Measurements from ENCODE around the gene SVOPL.

The SVOPL gene

DNA sequence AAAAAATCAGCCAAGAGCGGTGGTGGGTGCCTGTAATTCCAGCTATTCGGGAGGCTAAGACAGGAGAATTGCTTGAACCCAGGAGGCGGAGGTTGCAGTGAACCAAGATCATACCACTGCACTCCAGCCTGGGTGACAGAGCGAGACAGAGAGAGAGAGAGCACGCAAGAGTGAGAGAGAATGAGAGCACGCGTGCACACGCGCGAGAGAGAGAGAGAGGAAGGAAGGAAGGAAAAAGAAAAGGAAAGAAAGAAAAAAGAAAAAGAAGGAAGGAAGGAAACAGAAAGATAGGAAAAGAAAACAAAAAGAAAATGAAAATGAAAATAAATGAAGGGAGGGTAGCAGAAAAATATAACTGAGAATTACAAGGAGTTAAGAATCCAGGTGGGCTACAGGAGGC, 82.7 kb downstream of the SVOPL start:
- FAIRE-seq (no peak), DNase-seq (ENCODE audit: extremely low spot score, insufficient read length, low read depth) (no peak)

DNA sequence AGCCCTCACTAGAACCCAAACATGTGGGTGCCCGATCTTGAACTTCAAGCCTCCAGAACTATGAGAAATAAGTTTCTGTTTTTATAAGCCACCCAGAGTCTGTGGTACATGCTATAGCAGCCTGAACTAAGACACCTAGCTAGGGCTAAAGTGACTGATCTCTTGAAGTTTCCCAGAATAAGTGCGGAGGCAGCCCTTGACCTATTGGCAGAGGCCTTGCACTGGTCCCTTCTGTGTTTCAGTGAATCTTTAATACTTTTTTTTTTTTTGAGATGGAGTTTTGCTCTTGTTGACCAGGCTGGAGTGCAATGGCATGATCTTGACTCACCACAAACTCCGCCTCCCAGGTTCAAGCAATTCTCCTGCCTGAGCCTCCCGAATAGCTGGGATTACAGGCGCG, 85.1 kb downstream of the SVOPL start:
- FAIRE-seq (no peak), DNase-seq (ENCODE audit: extremely low spot score, insufficient read length, low read depth) (no peak)

DNA sequence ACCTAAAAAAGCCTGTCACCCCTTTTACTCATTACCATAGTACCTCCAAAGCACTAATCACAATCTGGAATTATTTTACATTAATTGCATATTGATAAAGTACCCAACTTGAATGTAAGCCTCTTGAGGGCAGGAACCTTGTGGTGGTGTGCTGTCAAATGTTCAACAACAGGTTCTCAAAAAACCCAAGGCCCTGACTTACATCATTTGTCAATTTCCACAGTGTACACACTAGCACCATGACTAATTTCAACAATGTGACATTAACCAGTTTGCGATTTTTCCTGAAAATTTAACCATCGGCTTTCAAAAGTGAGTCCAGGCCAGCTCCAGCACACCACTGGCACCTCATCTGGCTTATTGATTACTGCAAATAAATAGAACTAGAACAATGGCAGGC, 87.5 kb downstream of the SVOPL start:
- no peak for DNase-seq (ENCODE audit: extremely low spot score, insufficient read length, low read depth)
- no peak for FAIRE-seq

DNA sequence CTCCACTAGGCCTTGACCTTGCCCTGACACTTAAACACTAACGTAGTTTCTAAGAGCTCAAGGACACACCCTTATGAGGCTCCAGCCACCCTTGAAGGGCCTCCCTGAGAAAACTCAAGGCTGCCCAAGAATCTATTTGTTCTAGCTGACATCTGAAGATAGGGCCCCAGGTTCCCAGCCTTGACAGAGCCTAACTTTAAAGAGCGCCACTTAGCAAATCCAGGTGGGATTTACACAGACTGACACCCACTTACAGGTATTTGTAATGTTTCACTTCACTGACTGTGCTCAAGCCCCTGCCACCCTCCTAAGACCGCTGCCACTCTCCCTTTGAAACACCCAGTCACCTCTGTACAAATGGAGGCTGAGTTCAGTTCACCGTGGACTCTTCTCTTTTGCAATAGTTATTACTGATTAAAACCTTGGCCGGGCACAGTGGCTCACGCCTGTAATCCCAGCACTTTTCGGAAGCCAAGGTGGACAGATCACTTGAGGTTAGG, 90.4 kb downstream of the SVOPL start:
- DNase-seq (ENCODE audit: extremely low spot score, insufficient read length, low read depth): no peak
- no peak for FAIRE-seq

DNA sequence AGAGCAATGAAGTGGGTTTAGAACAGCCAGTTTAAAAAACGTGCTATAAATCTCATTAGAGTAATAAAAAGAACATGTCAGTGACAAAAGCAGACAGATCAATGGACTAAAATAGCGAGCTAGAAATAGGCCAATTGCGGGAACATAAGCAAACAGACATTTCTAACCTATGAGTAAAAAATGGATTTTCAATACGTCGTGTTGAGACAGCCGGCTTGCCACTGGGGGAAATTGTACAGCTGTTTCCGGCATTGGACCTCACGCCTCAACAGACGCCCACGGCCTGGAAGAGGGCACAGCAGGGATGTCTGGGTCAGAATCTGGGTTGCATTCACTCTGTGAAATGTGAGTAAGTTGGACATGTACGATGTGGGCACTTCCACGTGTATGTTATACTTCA, 92.9 kb downstream of the SVOPL start:
- FAIRE-seq: peak; percentile 66
- peak; percentile 9 for DNase-seq (ENCODE audit: extremely low spot score, insufficient read length, low read depth)

DNA sequence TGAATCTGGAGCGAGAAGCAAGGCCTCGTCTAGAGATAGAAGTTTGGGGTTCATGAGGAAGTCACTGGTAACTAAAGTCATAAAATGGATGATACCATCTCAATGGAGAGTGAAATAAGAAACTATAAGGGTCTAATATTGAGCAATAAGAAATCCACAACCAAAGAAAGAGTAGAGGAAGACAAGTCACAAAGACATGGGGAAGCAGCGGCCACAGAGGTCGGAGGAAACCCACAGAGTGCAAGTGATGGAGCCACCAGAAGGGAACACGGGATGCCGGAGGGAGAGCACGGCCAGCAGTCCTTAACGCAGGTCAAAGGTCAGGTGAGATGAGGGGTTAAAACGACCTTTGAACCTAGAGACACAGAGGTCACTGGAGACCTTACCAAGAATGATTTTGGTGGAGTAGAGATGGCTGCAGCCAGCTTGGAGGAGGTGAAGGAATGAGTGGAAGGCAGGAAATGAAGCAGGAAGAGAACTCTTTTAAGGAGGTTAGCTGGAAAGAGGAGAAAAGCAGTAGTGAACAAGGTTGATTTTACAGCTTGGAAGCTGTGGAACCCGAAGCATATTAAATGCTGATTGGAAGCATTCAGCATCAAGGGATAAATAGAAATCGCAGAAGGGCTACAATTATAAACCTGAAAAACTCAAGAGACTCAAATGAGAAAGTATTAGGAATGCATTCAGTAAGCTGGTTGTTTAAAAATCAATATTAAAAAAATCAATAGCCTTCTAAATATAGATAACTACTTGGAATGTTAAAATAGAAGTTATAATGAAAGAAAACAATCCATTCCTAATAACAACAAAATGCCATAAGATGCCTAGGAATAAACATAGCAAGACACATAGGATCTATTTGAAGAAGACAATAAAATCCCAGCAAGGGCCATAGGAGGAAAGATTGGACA, 93.7 kb downstream of the SVOPL start:
- DNase-seq (ENCODE audit: extremely low spot score, insufficient read length, low read depth) (no peak), FAIRE-seq (no peak)

DNA sequence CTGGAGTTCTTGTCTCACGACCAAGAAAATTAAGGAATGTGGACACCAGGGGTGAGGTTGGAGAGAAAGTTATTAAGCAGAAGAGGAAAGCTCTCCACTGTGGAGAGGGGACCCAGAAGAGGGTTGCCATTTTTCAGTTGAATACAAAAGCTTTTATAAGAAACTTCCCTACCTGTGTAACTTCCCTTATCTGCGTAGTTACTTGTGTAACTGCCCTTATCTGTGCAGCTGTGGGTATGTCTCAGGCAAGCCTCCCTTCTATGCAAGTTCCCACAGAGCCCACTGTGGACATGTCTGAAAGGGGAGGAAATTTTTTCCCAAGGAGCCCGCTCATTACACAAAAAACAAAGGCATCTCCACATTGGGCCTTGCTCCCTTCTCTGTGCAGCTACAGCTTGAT, 94.9 kb downstream of the SVOPL start:
- no peak for FAIRE-seq
- no peak for DNase-seq (ENCODE audit: extremely low spot score, insufficient read length, low read depth)

DNA sequence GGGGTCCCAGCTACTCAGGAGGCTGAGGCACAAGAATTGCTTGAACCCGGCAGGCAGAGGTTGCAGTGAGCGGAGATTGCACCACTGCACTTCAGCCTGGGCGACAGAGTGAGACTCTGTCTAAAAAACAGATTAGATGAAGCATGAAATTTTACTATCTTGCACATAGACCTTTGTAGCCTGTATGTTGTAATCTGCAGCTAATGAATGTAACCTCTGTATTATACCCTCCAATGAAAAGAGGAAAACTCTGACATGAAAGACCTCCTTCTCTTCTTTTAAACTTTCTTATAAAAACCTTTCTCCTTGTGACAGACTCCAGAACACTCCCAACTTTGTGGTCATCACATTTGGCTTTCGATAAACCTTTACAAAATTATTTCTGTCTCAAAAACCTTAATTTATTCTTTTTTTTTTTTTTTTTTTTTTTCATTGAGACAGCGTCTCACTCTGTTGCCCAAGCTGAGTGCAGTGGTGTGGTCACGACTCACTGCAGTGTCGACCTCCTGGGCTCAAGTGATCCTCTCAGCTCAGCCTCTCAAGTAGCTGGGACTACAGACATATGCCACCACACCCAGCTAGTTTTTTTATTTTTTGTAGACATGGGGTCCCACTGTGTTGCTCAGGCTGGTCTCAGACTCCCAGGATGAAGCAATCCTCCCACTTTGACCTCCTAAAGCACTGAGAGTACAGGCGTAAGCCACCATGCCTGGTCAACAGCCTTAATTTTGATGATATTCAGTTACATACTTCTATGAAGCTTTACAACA, 97.4 kb downstream of the SVOPL start:
- no peak for FAIRE-seq
- DNase-seq (ENCODE audit: extremely low spot score, insufficient read length, low read depth): no peak

DNA sequence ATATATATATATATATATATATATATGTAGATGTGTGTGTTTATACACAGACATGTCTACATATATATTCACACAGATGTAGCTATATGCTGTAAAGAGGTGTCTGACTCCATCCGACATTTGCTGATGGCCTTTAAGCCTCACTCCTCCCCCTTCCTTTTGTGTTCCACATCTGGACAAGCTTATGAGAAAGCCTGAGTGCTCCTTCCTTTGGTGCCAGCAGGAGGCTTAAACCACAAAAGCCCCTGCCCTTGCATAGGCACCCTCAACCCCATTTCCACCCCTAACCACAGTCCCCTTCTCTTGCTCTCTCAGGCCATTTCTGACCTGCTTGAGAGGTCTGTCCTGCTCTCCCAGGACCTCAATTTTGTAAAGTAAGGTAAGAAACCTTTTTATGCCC, 98.7 kb downstream of the SVOPL start:
- FAIRE-seq (no peak), DNase-seq (ENCODE audit: extremely low spot score, insufficient read length, low read depth) (no peak)

DNA sequence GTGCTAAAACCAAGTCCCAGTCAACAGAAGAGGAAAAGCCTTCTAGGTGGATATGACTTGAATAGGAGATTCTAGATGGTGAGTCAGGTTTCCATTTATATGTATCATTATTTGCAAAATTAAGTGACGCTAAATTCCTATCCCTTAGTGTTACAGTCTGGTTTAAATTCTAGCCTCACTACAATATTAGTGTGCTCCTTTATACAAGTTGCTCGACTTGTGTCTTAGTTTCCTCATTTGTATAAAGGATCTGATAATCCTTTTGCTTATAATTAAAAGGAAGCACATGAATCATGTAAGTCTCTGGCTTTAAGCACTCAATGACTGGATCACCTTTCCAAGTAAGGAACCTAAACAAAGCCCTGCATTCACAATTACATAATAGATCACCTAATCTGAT, 105.7 kb downstream of the SVOPL start:
- no peak for DNase-seq (ENCODE audit: extremely low spot score, insufficient read length, low read depth)
- FAIRE-seq: no peak

DNA sequence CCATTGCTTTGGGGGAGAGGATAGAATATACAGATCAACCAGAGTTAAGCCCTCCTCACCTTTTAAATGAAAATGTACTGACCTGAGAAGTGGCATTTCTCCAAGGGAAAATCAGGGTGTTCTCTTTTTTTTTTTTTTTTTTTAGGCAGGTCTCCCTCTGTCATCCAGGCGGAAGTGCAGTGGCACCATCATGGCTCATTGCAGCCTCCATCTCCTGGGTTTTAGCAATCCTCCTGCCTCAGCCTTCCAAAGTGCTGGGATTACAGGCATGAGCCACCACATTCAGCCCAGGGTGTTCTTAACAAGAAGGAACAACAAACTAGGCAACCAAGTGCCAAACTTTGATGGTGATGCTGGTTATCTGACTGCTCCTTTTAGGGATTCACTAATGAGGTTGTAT, 111.0 kb downstream of the SVOPL start:
- FAIRE-seq: no peak
- DNase-seq (ENCODE audit: extremely low spot score, insufficient read length, low read depth): no peak

DNA sequence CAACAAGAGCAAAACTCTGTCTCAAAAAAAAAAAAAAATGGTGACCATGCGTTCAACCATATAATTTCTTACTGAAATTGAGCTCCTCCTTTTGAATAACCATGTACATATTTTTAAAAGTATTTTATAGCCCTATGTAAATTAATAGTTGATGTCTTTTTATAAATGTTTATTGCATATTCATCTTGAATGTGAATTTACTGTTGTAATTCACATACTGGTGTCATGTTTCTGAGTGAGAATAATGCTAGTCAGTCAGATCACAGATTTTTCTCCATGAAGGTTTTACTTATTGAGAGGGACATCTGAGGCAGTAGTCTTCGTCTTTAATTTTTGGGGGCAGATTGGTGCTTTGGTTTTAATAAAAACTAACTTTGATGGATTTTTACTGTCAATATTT, 112.2 kb downstream of the SVOPL start:
- FAIRE-seq (no peak), DNase-seq (ENCODE audit: extremely low spot score, insufficient read length, low read depth) (no peak)

DNA sequence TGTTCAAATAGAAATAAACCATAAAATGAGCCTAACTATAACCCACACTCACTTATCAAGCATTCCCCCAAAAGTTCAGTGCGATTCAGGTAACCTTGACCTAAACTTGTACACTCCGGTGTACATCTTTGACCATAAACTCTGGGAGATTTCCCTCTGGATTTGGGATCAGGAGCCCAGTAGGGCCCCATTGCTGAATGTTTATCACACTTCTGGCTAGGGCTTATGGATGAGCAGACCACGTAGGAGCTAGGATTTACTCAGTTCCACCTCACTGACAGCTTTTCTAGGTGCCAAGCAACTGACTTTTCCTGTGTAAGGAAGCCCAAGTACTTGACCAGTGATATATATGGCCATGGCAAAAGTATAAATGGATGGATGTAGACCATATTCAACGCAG, 113.7 kb downstream of the SVOPL start:
- FAIRE-seq: no peak
- no peak for DNase-seq (ENCODE audit: extremely low spot score, insufficient read length, low read depth)

DNA sequence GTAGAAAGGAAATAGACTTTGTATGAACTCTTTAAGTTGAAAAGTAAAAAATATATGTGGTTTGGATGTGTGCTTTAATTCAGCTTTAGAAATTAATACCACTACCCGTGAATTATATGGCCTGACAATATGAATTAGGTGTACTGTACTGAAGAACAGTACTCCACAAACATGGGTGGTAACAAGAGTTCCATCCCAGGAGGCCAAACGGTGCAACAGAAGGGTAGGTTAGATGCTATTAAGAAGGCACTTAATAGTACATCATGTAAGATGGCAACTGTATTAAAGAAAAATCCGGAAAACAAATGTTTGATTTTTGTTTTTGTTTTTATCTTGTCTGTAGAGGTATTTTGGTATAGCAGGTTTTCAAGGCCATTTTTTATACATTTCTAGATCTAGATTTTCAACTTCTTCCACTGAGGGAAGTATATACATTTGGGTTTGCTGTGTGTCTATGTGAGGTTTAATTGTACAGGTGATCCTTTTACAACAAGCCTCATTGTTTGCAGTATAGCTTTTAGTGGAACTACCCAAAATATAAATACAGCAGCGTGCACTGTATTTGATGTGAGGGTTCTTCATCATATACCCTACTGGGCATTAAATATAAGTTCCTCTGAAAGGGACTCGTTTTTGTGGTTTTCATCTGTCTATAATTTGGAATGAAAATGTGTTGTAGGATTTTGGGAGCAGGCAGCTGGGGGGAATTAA, 115.7 kb downstream of the SVOPL start:
- FAIRE-seq: no peak
- no peak for DNase-seq (ENCODE audit: extremely low spot score, insufficient read length, low read depth)

DNA sequence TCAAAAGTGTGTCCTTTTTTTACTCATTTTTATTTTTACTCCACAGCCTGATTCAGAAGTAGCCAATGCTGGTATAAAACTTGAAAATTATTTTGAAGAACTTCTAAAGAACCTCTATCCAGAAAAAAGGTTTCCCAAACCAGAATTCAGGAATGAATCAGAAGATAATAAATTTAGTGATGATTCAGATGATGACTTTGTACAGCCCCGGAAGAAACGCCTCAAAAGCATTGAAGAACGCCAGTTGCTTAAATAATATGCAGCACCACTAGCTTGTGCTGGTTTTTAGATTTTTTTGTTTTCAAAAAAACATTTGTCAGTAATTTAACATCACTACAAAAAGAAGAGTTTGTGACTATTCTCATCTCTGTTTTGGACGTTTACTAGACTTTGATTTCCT, 116.5 kb downstream of the SVOPL start:
- no peak for DNase-seq (ENCODE audit: extremely low spot score, insufficient read length, low read depth)

DNA sequence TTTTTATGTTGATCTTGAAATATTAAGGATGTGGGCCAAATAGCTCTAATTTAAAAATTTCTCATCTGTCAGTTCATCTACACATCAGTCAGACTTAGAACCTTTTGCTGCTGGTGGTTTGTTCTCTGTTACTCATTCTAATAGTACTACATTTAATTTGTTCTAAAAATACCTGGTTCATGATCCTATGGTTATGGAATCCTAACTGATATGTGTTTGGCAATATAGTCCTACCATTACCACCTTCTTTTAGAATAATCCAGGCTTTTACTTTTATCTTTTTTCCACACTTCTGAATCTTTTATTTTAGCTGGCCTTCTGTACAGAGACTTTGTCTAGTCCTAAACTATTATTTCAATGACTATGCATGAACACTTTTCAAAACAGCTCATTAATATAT, 116.9 kb downstream of the SVOPL start:
- no peak for FAIRE-seq

More for the DNA sequence above, 116.5 kb downstream of the SVOPL start:
- FAIRE-seq: no peak

DNA sequence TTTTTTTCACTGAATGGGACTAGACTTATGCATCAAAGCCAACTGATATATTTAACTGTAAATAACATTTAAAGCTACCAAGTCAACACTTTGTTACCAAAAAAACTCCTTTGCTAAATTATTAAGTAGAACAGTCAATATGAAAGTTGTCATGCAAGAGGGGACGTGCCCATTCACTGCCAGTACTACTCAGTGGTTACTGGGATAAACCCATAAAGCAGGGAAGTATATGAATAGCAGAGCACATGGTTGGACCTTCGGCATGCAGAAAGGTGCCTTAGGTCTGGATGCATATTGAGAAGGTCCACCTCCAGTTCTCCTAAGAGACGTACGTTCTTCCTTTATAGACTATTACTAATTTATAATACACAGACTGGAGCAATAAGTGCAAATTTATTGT, 120.1 kb downstream of the SVOPL start:
- no peak for FAIRE-seq

More for the DNA sequence above, 116.9 kb downstream of the SVOPL start:
- DNase-seq (ENCODE audit: extremely low spot score, insufficient read length, low read depth): no peak

DNA sequence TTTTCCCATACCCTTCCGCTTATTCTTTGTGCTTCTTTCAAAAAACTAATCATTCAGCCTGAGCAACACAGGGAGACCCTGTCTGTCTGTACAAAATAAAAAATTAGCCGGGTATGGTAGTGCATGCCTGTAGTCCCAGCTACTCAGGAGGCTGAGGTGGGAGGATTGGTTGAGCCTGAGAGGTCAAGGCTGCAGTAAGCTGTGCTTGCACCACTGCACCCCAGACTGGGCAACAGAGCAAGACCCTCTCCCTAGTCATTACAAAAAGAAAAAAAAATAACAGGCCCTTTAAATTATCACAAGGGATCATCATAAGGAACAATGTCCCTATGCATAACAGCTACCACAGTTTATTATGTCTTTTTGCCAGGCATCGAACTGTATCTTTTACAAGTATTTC, 121.5 kb downstream of the SVOPL start:
- FAIRE-seq (no peak), DNase-seq (ENCODE audit: extremely low spot score, insufficient read length, low read depth) (no peak)

More for the DNA sequence above, 120.1 kb downstream of the SVOPL start:
- DNase-seq (ENCODE audit: extremely low spot score, insufficient read length, low read depth): no peak

DNA sequence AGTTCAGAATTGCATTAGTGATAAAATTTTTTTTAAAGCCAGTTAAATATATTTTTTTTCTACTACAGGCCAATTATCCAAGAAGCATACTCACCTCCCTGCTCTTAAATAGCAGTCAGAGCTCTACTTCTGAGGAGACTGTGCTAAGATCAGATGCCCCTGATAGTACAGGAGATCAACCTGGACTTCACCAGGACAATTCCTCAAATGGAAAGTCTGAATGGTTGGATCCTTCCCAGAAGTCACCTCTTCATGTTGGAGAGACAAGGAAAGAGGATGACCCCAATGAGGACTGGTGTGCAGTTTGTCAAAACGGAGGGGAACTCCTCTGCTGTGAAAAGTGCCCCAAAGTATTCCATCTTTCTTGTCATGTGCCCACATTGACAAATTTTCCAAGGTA, 122.0 kb downstream of the SVOPL start:
- FAIRE-seq (no peak), DNase-seq (ENCODE audit: extremely low spot score, insufficient read length, low read depth) (no peak)

DNA sequence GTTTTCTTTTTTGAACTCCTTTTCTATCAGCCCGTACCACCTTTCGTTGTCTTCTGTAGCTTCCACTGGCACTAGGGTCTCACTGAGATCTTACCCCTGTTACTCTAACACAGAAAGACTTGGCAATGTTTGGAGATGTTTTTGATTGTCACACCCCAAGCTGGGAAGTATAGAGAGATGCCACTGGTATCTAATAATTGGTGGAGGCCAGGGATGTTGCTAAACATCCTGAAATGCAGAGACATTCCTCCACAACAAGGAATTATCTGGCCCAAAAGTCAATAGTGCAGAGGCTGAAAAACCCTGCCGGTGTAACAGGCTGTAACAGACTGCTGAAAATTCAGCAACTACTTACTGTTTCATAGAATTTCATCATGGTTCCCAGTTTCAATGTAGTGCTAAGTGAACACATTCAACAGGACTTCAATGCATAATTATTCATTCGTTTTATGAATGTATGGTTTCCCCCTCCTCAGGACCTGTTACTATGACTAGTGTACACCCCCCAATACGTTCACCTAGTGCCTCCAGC, 125.2 kb downstream of the SVOPL start:
- DNase-seq (ENCODE audit: extremely low spot score, insufficient read length, low read depth): no peak
- FAIRE-seq: no peak
